GM18520 (cell line): ENCODE data around the gene ELOVL2.
"Not testable (repeated sequence)": the region's sequence is repeated elsewhere in the genome, so short reads cannot be mapped to it uniquely, and the experiment has no call there.

Experiments
- ATAC-seq: cut with Tn5 transposase; IDR thresholded peaks from one replicate; pipeline ENCODE4 v1.9.1; 2021; ENCODE audit not compliant: unreplicated experiment

ELOVL2 gene

GRCh38 chr6:11025130-11025529 is 19.0 kb downstream of the ELOVL2 start:
- no peak for ATAC-seq

- no peak for ATAC-seq
Measured at GRCh38 chr6:11023032-11023431, 21.1 kb downstream of the ELOVL2 start.

GRCh38 chr6:11021714-11022113 is 22.4 kb downstream of the ELOVL2 start:
- no peak for ATAC-seq

- no peak for ATAC-seq
Measured at GRCh38 chr6:11021003-11021402, 23.1 kb downstream of the ELOVL2 start.

GRCh38 chr6:11018225-11018624 is 25.9 kb downstream of the ELOVL2 start:
- ATAC-seq = no peak

- no peak for ATAC-seq
Measured at GRCh38 chr6:11017090-11017489, 27.0 kb downstream of the ELOVL2 start.

- ATAC-seq = no peak
Measured at GRCh38 chr6:11016452-11016851, 27.7 kb downstream of the ELOVL2 start.

- ATAC-seq = no peak
Measured at GRCh38 chr6:11015102-11015501, 29.0 kb downstream of the ELOVL2 start.

- ATAC-seq = no peak
Measured at GRCh38 chr6:11013721-11014070, 30.4 kb downstream of the ELOVL2 start.

- ATAC-seq = no peak
Measured at GRCh38 chr6:11012976-11013720, 31.0 kb downstream of the ELOVL2 start.

GRCh38 chr6:11012295-11012754 is 31.8 kb downstream of the ELOVL2 start:
- no peak for ATAC-seq

- no peak for ATAC-seq
Measured at GRCh38 chr6:11011787-11012234, 32.3 kb downstream of the ELOVL2 start.

GRCh38 chr6:11009353-11009752 is 34.8 kb downstream of the ELOVL2 start:
- ATAC-seq = no peak

- no peak for ATAC-seq
Measured at GRCh38 chr6:11008821-11009220, 35.3 kb downstream of the ELOVL2 start.

GRCh38 chr6:11007715-11008608 is 36.1 kb downstream of the ELOVL2 start:
- peak; percentile 36 for ATAC-seq

- ATAC-seq = no peak
Measured at GRCh38 chr6:11006061-11006460, 38.0 kb downstream of the ELOVL2 start.

GRCh38 chr6:11003297-11003696 is 40.8 kb downstream of the ELOVL2 start:
- not testable (repeated sequence) for ATAC-seq

GRCh38 chr6:11002176-11002575 is 41.9 kb downstream of the ELOVL2 start:
- ATAC-seq = no peak

- ATAC-seq = no peak
Measured at GRCh38 chr6:10999994-11000393, 44.1 kb downstream of the ELOVL2 start.

- ATAC-seq = no peak
Measured at GRCh38 chr6:10995114-10995707, 48.9 kb downstream of the ELOVL2 start.

- no peak for ATAC-seq
Measured at GRCh38 chr6:10993896-10994295, 50.2 kb downstream of the ELOVL2 start.

- no peak for ATAC-seq
Measured at GRCh38 chr6:10991115-10991514, 53.0 kb downstream of the ELOVL2 start.
